Smooth muscle cell of trachea (primary cell): ENCODE measurements around the gene OR5B21. TPM values are rescaled to one million over a fixed set of nuclear protein-coding genes. Genes with fewer than 3 reads are reported as not detected.

Source experiments
- total RNA-seq: library from RNA; depleted of rRNA; stranded (reverse); fragments of >200 nt; gene quantifications from 2 replicates; pipeline ENCODE4 v1.2.1, GENCODE V29; 2014

The OR5B21 gene
- total RNA-seq = not detected in 2 replicates

GRCh38 chr11:58508005-58508404, at the start of gene OR5B21:
TSS of gene OR5B21 (minus strand) at chr11:58508105. CDS start at chr11:58508105, 0 bp downstream.

Other genes with a start within 250 kb of the OR5B21 start
- gene OR10W1, start 239.8 kb downstream of the OR5B21 start, total RNA-seq = not detected in 2 replicates
- gene OR5B17, start 149.0 kb downstream of the OR5B21 start, total RNA-seq = not detected in 2 replicates
- gene OR5B3, start 101.2 kb downstream of the OR5B21 start, total RNA-seq = not detected in 2 replicates
- gene OR5B2, start 80.0 kb downstream of the OR5B21 start, total RNA-seq = not detected in 2 replicates
- gene OR5B12, start 65.9 kb downstream of the OR5B21 start, total RNA-seq = not detected in 2 replicates
- gene LPXN, start 67.8 kb upstream of the OR5B21 start, total RNA-seq = 7.9 and 12.7 TPM in 2 replicates
- 32.3 and 54.4 TPM in 2 replicates for gene ZFP91, start 71.0 kb upstream of the OR5B21 start, total RNA-seq
- 1.5 and 2.0 TPM in 2 replicates for gene CNTF, start 114.6 kb upstream of the OR5B21 start, total RNA-seq
- not detected in 2 replicates for gene GLYAT, start 223.8 kb upstream of the OR5B21 start, total RNA-seq